Mesendoderm (in vitro differentiated cells): ENCODE measurements around the gene REXO2.

Experiments
- DNase-seq: peaks from one replicate; pipeline ENCODE4 v3.0.0; 2013
- H2AK5ac ChIP-seq: 2 replicates; pipeline ENCODE4 v1.6.1; 2013; ENCODE audit warnings: low read length, inconsistent platforms
- H2BK120ac ChIP-seq: 2 replicates; pipeline ENCODE4 v1.6.1; 2013; ENCODE audit warnings: low read depth, mild to moderate bottlenecking, low read length, moderate library complexity, mixed read lengths
- H2BK15ac ChIP-seq: replicated peaks from 2 replicates; pipeline ENCODE4 v1.6.1; 2013; ENCODE audit warnings: low read depth, mild to moderate bottlenecking, moderate library complexity
- H2BK5ac ChIP-seq: 2 replicates; pipeline ENCODE4 v1.6.1; 2013; ENCODE audit warnings: low read length, inconsistent platforms
- H3K18ac ChIP-seq: 2 replicates; pipeline ENCODE4 v1.6.1; 2013; ENCODE audit warnings: mild to moderate bottlenecking, low read length, mixed read lengths
- H3K23ac ChIP-seq: one replicate; pipeline ENCODE4 v1.6.1; 2013; ENCODE audit warnings: low read length
- H3K27ac ChIP-seq: 2 replicates; pipeline ENCODE4 v1.5.1; 2013; ENCODE audit warnings: low read depth, mild to moderate bottlenecking, inconsistent platforms, low read length, moderate library complexity
- H3K27me3 ChIP-seq: 2 replicates; pipeline ENCODE4 v1.6.1; 2013; ENCODE audit warnings: low read length, control low read depth, mild to moderate bottlenecking, inconsistent platforms; ENCODE audit not compliant: insufficient read depth, poor library complexity
- H3K36me3 ChIP-seq: 2 replicates; pipeline ENCODE4 v1.6.1; 2013; ENCODE audit warnings: low read length, inconsistent platforms; ENCODE audit not compliant: control insufficient read depth, insufficient read depth
- H3K4ac ChIP-seq: one replicate; pipeline ENCODE4 v1.6.1; 2013; ENCODE audit warnings: low read depth, mild to moderate bottlenecking, low read length, moderate library complexity
- H3K4me1 ChIP-seq: 2 replicates; pipeline ENCODE4 v1.6.1; 2013; ENCODE audit warnings: low read depth, low read length, inconsistent platforms; ENCODE audit not compliant: control insufficient read depth
- H3K4me2 ChIP-seq: 2 replicates; pipeline ENCODE4 v1.6.1; 2013; ENCODE audit warnings: low read length
- H3K4me3 ChIP-seq: 2 replicates; pipeline ENCODE4 v1.5.1; 2013; ENCODE audit warnings: mild to moderate bottlenecking, low read length
- H3K56ac ChIP-seq: one replicate; pipeline ENCODE4 v1.6.1; 2013; ENCODE audit warnings: low read length
- H3K79me1 ChIP-seq: 2 replicates; pipeline ENCODE4 v1.6.1; 2013; ENCODE audit warnings: low read length, inconsistent platforms
- H3K79me2 ChIP-seq: 2 replicates; pipeline ENCODE4 v1.6.1; 2013; ENCODE audit warnings: mild to moderate bottlenecking, low read length; ENCODE audit not compliant: control insufficient read depth, insufficient read depth
- H3K9ac ChIP-seq: 2 replicates; pipeline ENCODE4 v1.6.1; 2013; ENCODE audit warnings: low read length, inconsistent platforms
- H4K5ac ChIP-seq: one replicate; pipeline ENCODE4 v1.6.1; 2013; ENCODE audit warnings: low read length
- H4K8ac ChIP-seq: one replicate; pipeline ENCODE4 v1.6.1; 2013; ENCODE audit warnings: low read depth, mild to moderate bottlenecking, control low read depth, low read length, moderate library complexity
- WGBS: extraction: QIAGEN DNeasy Blood & Tissue Kit; methylation state at CpG from one replicate; pipeline ENCODE4 v1.1.7; 2013; ENCODE audit warnings: low lambda C conversion rate, missing lambda C conversion rate; ENCODE audit not compliant: insufficient coverage; ENCODE audit errors: extremely low coverage; 5-methylcytosine and 5-hydroxymethylcytosine counted together

Gene REXO2

GRCh38 chr11:114433376-114433775 is 5.9 kb upstream of the REXO2 start:
- Histone ChIP-seq H3K56ac (no peak overlapping the region), H3K23ac (no peak overlapping the region), H3K4ac (no peak overlapping the region), H2AK5ac (no peak overlapping the region), H2BK15ac (no peak overlapping the region), H3K79me1 (no peaks in the 10 kb centered on the region), H4K5ac (no peak overlapping the region), H4K8ac (no peak overlapping the region), H3K4me3 (no peak overlapping the region), H3K27me3 (no peaks in the 10 kb centered on the region), H2BK120ac (no peak overlapping the region), H3K27ac (no peak overlapping the region), H3K4me2 (no peak overlapping the region), H3K36me3 (no peaks in the 10 kb centered on the region), H3K18ac (no peak overlapping the region), H3K4me1 (peaks cover under 1% of the 10 kb centered on the region), H2BK5ac (no peak overlapping the region), H3K79me2 (no peaks in the 10 kb centered on the region), H3K9ac (no peak overlapping the region)
- DNase-seq, result peak; percentile 27
- no CpG with 5 or more reads among the region's 4 CpGs for WGBS

- peaks cover 33% of the 10 kb centered on the region for H3K79me2 ChIP-seq
- peaks cover 3% of the 10 kb centered on the region for H3K4me1 ChIP-seq
- no peak overlapping the region for H3K4ac ChIP-seq
- peak overlapping the region; percentile 31 for H3K27ac ChIP-seq
- no peak overlapping the region for H3K56ac ChIP-seq
- no peak overlapping the region for H4K5ac ChIP-seq
- H2BK120ac ChIP-seq, result no peak overlapping the region
- H3K23ac ChIP-seq, result no peak overlapping the region
- H3K18ac ChIP-seq, result peak overlapping the region; percentile 51
- H3K4me2 ChIP-seq, result peak overlapping the region; percentile 11
- no peak overlapping the region for H2AK5ac ChIP-seq
- peak; percentile 97 for DNase-seq
- H3K27me3 ChIP-seq, result no peaks in the 10 kb centered on the region
- H3K9ac ChIP-seq, result peak overlapping the region; percentile 7
- no CpG with 5 or more reads among the region's 6 CpGs for WGBS
- no peak overlapping the region for H2BK5ac ChIP-seq
- H3K36me3 ChIP-seq, result no peaks in the 10 kb centered on the region
- no peak overlapping the region for H3K4me3 ChIP-seq
- peak overlapping the region; percentile 96 for H2BK15ac ChIP-seq
- peaks cover 3% of the 10 kb centered on the region for H3K79me1 ChIP-seq
- H4K8ac ChIP-seq, result no peak overlapping the region
These were observed 964 bp upstream of the REXO2 start for GRCh38 chr11:114438303-114438702.

- Histone ChIP-seq H3K56ac (peak overlapping the region; percentile 99), H3K9ac (peak overlapping the region; percentile 90), H3K36me3 (peaks cover 1% of the 10 kb centered on the region), H3K79me2 (peaks cover 47% of the 10 kb centered on the region), H3K18ac (peak overlapping the region; percentile 71), H2BK15ac (no peak overlapping the region), H2BK5ac (peak overlapping the region; percentile 1), H4K8ac (no peak overlapping the region), H4K5ac (no peak overlapping the region), H3K27me3 (no peaks in the 10 kb centered on the region), H3K23ac (no peak overlapping the region), H3K4me3 (peak overlapping the region; percentile 90), H3K4me1 (peaks cover 8% of the 10 kb centered on the region), H3K27ac (peak overlapping the region; percentile 64), H3K79me1 (peaks cover 3% of the 10 kb centered on the region), H3K4me2 (peak overlapping the region; percentile 51), H2BK120ac (no peak overlapping the region), H3K4ac (no peak overlapping the region), H2AK5ac (no peak overlapping the region)
- no CpG with 5 or more reads among the region's 10 CpGs for WGBS
- peak; percentile 43 for DNase-seq
These were observed 1.0 kb downstream of the REXO2 start for GRCh38 chr11:114440121-114440860.

- no CpG with 5 or more reads among the region's 7 CpGs for WGBS
These were observed 1.9 kb downstream of the REXO2 start for GRCh38 chr11:114440971-114441763.

GRCh38 chr11:114441921-114442320 is 2.7 kb downstream of the REXO2 start:
- no peak overlapping the region for H4K5ac ChIP-seq
- no peak overlapping the region for H3K4me2 ChIP-seq
- H3K79me2 ChIP-seq, result peaks cover 56% of the 10 kb centered on the region
- no peak overlapping the region for H2BK120ac ChIP-seq
- no peak overlapping the region for H3K9ac ChIP-seq
- no peak overlapping the region for H3K4ac ChIP-seq
- H4K8ac ChIP-seq, result no peak overlapping the region
- H2BK5ac ChIP-seq, result no peak overlapping the region
- peaks cover 8% of the 10 kb centered on the region for H3K4me1 ChIP-seq
- H3K27ac ChIP-seq, result no peak overlapping the region
- H3K79me1 ChIP-seq, result peaks cover 7% of the 10 kb centered on the region
- no peak for DNase-seq
- H3K23ac ChIP-seq, result no peak overlapping the region
- no peak overlapping the region for H2AK5ac ChIP-seq
- H3K36me3 ChIP-seq, result peaks cover 1% of the 10 kb centered on the region
- H3K18ac ChIP-seq, result no peak overlapping the region
- WGBS, result no CpG with 5 or more reads among the region's 2 CpGs
- no peak overlapping the region for H3K4me3 ChIP-seq
- H3K27me3 ChIP-seq, result no peaks in the 10 kb centered on the region
- no peak overlapping the region for H3K56ac ChIP-seq
- no peak overlapping the region for H2BK15ac ChIP-seq

More at GRCh38 chr11:114440971-114441763, 1.9 kb downstream of the REXO2 start:
- H3K18ac ChIP-seq, result no peak overlapping the region
- H3K4ac ChIP-seq, result no peak overlapping the region
- H3K23ac ChIP-seq, result no peak overlapping the region
- no peak overlapping the region for H2BK120ac ChIP-seq
- peaks cover 1% of the 10 kb centered on the region for H3K36me3 ChIP-seq
- peaks cover 8% of the 10 kb centered on the region for H3K4me1 ChIP-seq
- H4K8ac ChIP-seq, result no peak overlapping the region
- peaks cover 3% of the 10 kb centered on the region for H3K79me1 ChIP-seq
- H3K9ac ChIP-seq, result no peak overlapping the region
- no peak overlapping the region for H2BK15ac ChIP-seq
- peak overlapping the region; percentile 20 for H3K4me2 ChIP-seq
- no peak overlapping the region for H3K27ac ChIP-seq
- no peak overlapping the region for H3K4me3 ChIP-seq
- no peak overlapping the region for H3K56ac ChIP-seq
- H2AK5ac ChIP-seq, result no peak overlapping the region
- peaks cover 51% of the 10 kb centered on the region for H3K79me2 ChIP-seq
- no peak overlapping the region for H2BK5ac ChIP-seq
- DNase-seq, result no peak
- H3K27me3 ChIP-seq, result no peaks in the 10 kb centered on the region
- no peak overlapping the region for H4K5ac ChIP-seq
